ENCODE measurements around the gene ARHGAP24.

DNA sequence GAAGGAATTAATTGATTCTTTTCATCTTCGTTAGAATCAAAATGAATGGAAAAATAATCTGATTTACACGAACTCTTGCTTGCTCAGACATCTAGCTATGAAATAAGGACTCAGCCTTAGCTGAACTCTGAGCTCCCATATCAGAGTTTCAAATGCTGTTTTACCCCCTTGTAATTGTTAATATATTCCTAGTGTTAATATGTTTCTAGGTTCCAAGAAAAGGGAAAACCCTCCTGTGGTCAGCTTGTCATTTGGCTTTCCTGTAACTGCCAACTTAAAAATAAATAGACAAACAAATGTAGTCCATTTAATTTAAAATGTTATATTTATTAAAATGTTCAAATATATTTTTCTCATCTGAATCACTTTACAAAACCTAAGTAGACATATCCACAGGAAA lies 432.1 kb downstream of the ARHGAP24 start:
- TF ChIP-seq CTCF (IDR thresholded peaks at IDR 0.05), result no peak
- no peak for TF ChIP-seq POLR2AphosphoS5 (IDR thresholded peaks at IDR 0.05)

All from breast epithelium (tissue), 3 donors.